ENCODE measurements around the gene BDKRB2.

GRCh38 chr14:96156804-96157760 is 47.6 kb upstream of the BDKRB2 start:
- TF ChIP-seq EZH2 (optimal IDR thresholded peaks at IDR 0.05; ENCODE audit: low read depth, low read length) (no peak), CTCF (IDR thresholded peaks at IDR 0.05; ENCODE audit: low read length) (no peak)
